ENCODE data around the gene KRT80. TPM values are rescaled to one million over a fixed set of nuclear protein-coding genes. Genes with fewer than 3 reads are reported as not detected.

KRT80 gene
- total RNA-seq, 2 experiments from 2014 or later: not detected

DNA sequence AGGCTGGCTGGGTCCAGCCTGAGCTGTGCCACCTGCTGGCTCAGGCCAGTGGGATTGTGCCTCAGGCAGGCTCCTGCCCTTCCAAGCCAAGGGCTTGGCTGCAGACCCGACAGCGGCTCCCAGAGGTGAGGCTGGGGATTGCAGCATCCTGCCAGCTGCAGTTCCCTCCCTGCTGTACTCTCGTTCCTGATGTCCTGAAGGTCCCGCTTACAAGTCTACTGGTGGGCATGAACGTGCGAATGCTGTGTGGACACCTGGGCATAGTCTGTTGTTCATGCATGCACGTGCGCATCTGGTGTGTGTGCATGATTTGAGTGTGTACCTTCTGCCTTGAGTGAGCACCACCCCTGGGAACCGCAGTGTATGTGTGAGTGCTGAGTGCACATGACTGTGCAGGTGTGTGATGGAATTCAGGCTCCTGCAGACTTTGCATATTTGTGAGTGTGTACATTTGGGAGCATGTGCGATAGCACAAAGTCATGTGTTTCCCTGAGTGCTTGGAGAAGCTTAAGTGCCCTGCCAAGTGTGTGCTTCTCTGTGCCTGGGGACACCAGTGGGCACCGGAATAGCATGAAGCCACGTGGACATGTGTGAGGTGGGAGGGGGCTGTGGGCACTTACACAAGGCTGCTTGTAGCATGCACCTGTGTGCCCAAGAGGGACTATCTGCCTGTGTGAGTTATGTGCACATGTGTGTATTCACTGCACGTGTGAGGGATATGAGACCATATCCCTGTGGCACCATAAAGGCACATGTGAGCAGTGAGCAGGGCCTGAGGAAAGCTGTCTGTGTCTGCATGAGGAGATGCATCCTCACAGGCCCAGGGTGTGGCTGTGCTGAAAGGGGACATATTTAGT is 22.0 kb upstream of the KRT80 start:
- Histone ChIP-seq H3K27me3 (ENCODE audit: control insufficient read depth in 1 of 2, insufficient read depth in 2 of 2, low read length in 2 of 2) (peaks cover 0 to 3% of the 10 kb centered on the region in 2 experiments), H3K4me1 (ENCODE audit: insufficient read depth, low read length) (no peaks in the 10 kb centered on the region), H3K27ac (ENCODE audit: low read depth in 1 of 2, low read length in 2 of 2) (no peak overlapping the region), H3K4me3 (ENCODE audit: low read length) (no peak overlapping the region), H3K36me3 (ENCODE audit: insufficient read depth, low read length) (no peaks in the 10 kb centered on the region), H3K9me3 (ENCODE audit: control insufficient read depth in 1 of 2, insufficient read depth in 1 of 2, low read length in 2 of 2) (no peaks in the 10 kb centered on the region)
- ChIA-PET CTCF (interaction anchor here (0.7 to 0.8 kb wide), 2 partner anchors 14 to 59 kb away, joined by 3 read pairs; no protein-coding TSS in a partner anchor), POLR2A (no interaction called here)
- ATAC-seq (ENCODE audit: poor library complexity): peak; percentile 72
- H3K9me3 Mint-ChIP-seq: no peaks in the 10 kb centered on the region
- peak; percentile 38 for TF ChIP-seq CTCF (IDR thresholded peaks at IDR 0.05)
- intact Hi-C loops (cut with DNase I, micrococcal nuclease): no loop called here
- H3K4me1 Mint-ChIP-seq (ENCODE audit: low read depth): no peaks in the 10 kb centered on the region
- DNase-seq: peak in 13 of 14 experiments; percentile 16 to 73 (median 41)
- H3K4me3 Mint-ChIP-seq: no peak overlapping the region
- peaks cover 26% of the 10 kb centered on the region for H3K27me3 Mint-ChIP-seq
- H3K36me3 Mint-ChIP-seq (ENCODE audit: low read depth): no peaks in the 10 kb centered on the region
- H3K27ac Mint-ChIP-seq: no peak overlapping the region

DNA sequence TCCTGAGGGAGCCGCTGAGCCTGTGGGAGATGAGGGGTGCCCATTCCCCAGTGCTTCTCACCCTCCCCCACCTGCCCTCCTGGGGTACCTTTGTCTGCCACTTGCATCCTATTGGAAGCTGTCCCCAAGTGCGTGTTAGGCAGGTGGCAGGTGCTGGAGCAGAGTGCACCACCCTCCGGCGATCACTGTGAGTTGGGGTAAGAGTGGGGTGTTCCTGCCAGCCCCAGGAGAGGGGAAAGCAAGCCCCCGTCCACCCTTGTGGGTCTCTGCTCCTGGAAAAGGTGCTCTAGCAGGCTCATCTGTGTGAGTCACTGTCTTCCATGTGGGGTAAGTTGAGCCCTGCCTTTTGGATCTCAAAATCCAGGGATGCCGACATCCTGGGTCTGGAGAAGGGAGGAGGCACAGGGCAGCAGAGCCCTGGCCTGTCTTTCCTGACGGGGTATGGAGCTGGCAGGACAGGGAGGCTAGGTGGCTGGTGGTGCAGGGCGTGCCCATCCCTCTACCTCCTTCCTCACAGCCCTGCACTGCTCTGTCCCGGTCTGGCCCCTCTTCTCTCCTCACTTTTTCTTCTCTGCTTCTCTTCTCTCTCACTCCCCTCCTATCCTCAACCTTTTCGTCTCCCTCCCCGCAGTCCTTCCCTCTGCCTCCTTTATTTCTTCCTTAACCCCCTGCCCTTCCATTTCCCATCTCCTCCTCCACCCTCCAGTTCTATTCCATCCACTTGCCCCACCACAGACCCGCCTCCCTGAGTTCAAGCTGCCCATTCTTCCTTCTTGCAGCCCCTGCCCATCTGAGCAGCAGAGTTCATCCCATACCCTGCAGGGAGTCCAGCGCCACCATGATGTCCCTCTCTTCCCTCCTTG is 21.1 kb upstream of the KRT80 start:
- H3K4me3 Mint-ChIP-seq: no peak overlapping the region
- Histone ChIP-seq H3K27me3 (ENCODE audit: control insufficient read depth in 1 of 2, insufficient read depth in 2 of 2, low read length in 2 of 2) (peaks cover 0 to 3% of the 10 kb centered on the region in 2 experiments), H3K4me1 (ENCODE audit: insufficient read depth, low read length) (no peaks in the 10 kb centered on the region), H3K9me3 (ENCODE audit: control insufficient read depth in 1 of 2, insufficient read depth in 1 of 2, low read length in 2 of 2) (no peaks in the 10 kb centered on the region), H3K27ac (ENCODE audit: low read depth in 1 of 2, low read length in 2 of 2) (no peak overlapping the region), H3K36me3 (ENCODE audit: insufficient read depth, low read length) (no peaks in the 10 kb centered on the region), H3K4me3 (ENCODE audit: low read length) (no peak overlapping the region)
- POLR2A ChIA-PET: no interaction called here
- CTCF ChIA-PET: interaction anchor here (0.7 to 0.8 kb wide), 2 partner anchors 13 to 58 kb away, joined by 3 read pairs; no protein-coding TSS in a partner anchor
- H3K4me1 Mint-ChIP-seq (ENCODE audit: low read depth): no peaks in the 10 kb centered on the region
- peaks cover 30% of the 10 kb centered on the region for H3K27me3 Mint-ChIP-seq
- H3K9me3 Mint-ChIP-seq: no peaks in the 10 kb centered on the region
- intact Hi-C loops (cut with DNase I, micrococcal nuclease): no loop called here
- H3K36me3 Mint-ChIP-seq (ENCODE audit: low read depth): no peaks in the 10 kb centered on the region
- H3K27ac Mint-ChIP-seq: no peak overlapping the region
- no peak for DNase-seq
- TF ChIP-seq CTCF (IDR thresholded peaks at IDR 0.05): no peak
- ATAC-seq (ENCODE audit: poor library complexity): no peak

DNA sequence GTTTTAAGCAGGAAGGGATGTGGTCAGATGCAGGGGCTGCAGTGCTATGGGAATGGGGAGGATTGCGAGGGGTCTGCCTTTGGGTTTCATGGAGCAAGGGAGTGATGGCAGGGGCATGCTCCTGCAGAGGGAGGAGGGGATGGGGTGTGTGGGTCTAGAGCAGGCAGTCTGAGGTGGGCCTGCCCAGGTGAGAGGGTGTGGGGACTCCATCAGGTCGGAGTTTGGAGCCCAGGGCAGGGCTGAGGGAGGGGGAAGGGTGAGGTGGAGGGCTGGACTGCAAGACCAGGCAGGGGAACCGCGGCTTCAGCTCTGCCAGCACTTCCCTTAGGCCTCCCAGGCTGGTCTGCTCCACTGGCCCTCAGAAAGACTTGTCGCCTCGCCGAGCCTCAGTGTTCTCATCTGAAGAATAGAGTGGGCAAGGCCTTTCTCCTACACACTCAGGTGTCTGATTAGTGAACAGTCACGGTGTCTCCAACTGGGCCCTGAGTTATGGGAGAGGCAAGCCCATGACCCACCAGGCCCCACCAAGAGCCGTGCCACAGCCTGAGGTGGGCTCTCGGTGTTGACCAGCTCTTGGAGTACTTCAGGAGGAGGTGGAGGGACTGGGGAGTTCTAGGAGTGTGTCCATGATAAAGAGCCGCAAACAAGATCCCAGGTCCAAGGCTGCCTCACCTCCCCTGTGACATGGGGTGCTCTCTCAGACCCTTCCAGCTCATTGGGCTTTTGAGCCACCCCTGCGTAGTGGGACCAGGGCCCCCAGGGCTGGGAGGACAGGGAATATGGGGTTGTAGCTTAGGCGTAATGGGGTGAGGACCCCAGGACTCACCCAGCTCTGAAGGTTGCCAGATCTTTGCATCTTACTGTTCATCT is 20.1 kb upstream of the KRT80 start:
- no peaks in the 10 kb centered on the region for H3K9me3 Mint-ChIP-seq
- no peak overlapping the region for H3K27ac Mint-ChIP-seq

More for the DNA sequence above, 20.1 kb upstream of the KRT80 start:
- Histone ChIP-seq H3K4me3 (ENCODE audit: low read length) (no peak overlapping the region), H3K36me3 (ENCODE audit: insufficient read depth, low read length) (no peaks in the 10 kb centered on the region), H3K4me1 (ENCODE audit: insufficient read depth, low read length) (no peaks in the 10 kb centered on the region), H3K27ac (ENCODE audit: low read depth in 1 of 2, low read length in 2 of 2) (no peak overlapping the region), H3K27me3 (ENCODE audit: control insufficient read depth in 1 of 2, insufficient read depth in 2 of 2, low read length in 2 of 2) (peaks cover 0 to 3% of the 10 kb centered on the region in 2 experiments), H3K9me3 (ENCODE audit: control insufficient read depth in 1 of 2, insufficient read depth in 1 of 2, low read length in 2 of 2) (no peaks in the 10 kb centered on the region)
- no peak for TF ChIP-seq CTCF (IDR thresholded peaks at IDR 0.05)
- ChIA-PET POLR2A (no interaction called here), CTCF (no interaction called here)
- Mint-ChIP-seq H3K27me3 (peaks cover 22% of the 10 kb centered on the region), H3K4me3 (no peak overlapping the region), H3K36me3 (ENCODE audit: low read depth) (no peaks in the 10 kb centered on the region), H3K4me1 (ENCODE audit: low read depth) (no peaks in the 10 kb centered on the region)
- intact Hi-C loops (cut with DNase I, micrococcal nuclease): no loop called here
- DNase-seq (no peak), ATAC-seq (ENCODE audit: poor library complexity) (no peak)
